ENCODE results near the gene MYO18B.

GRCh38 chr22:25779890-25780289 is 37.9 kb downstream of the MYO18B start:
- TF ChIP-seq CTCF (conservative IDR thresholded peaks at IDR 0.05 in 1 of 2, IDR thresholded peaks at IDR 0.05 in 1 of 2; ENCODE audit: extremely low read depth in 1 of 2, insufficient read depth in 1 of 2, low read depth in 1 of 2, low read length in 2 of 2) (no peak), EZH2 (IDR thresholded peaks at IDR 0.05; ENCODE audit: borderline replicate concordance, low read length) (no peak)

All from mammary epithelial cell (primary cell).